Kidney epithelial cell (primary cell): Measurements from ENCODE around the gene ZBTB46. TPM values are rescaled to one million over a fixed set of nuclear protein-coding genes. Genes with fewer than 3 reads are reported as not detected.

Experiments used
- DNase-seq: peaks from one replicate; pipeline ENCODE4 v3.0.0-alpha.2; 2010; ENCODE audit warnings: low read depth
- H3K27me3 ChIP-seq: 2 replicates; pipeline ENCODE4 v1.6.0; 2011; ENCODE audit warnings: low read length; ENCODE audit not compliant: control insufficient read depth, insufficient read depth
- H3K36me3 ChIP-seq: 2 replicates; pipeline ENCODE4 v1.5.1; 2011; ENCODE audit warnings: low read length; ENCODE audit not compliant: control insufficient read depth, insufficient read depth
- H3K4me3 ChIP-seq: 2 replicates; pipeline ENCODE4 v1.5.1; 2011; ENCODE audit warnings: low read depth, mild to moderate bottlenecking, control low read depth, low read length
- total RNA-seq: library from RNA; depleted of rRNA; stranded (reverse); fragments of >200 nt; gene quantifications from 2 replicates; pipeline ENCODE4 v1.2.3, GENCODE V29; 2015
- TF ChIP-seq, protein P1 (sequence below): IDR thresholded peaks from 2 replicates; pipeline ENCODE4 v1.5.1; 2011; ENCODE audit warnings: mild to moderate bottlenecking, moderate library complexity, low read length, control low read depth, inconsistent platforms; ENCODE audit not compliant: insufficient read depth, poor library complexity, severe bottlenecking

The ZBTB46 gene
- total RNA-seq, 1 donor from 2014 or later, result 7.8 TPM

DNA sequence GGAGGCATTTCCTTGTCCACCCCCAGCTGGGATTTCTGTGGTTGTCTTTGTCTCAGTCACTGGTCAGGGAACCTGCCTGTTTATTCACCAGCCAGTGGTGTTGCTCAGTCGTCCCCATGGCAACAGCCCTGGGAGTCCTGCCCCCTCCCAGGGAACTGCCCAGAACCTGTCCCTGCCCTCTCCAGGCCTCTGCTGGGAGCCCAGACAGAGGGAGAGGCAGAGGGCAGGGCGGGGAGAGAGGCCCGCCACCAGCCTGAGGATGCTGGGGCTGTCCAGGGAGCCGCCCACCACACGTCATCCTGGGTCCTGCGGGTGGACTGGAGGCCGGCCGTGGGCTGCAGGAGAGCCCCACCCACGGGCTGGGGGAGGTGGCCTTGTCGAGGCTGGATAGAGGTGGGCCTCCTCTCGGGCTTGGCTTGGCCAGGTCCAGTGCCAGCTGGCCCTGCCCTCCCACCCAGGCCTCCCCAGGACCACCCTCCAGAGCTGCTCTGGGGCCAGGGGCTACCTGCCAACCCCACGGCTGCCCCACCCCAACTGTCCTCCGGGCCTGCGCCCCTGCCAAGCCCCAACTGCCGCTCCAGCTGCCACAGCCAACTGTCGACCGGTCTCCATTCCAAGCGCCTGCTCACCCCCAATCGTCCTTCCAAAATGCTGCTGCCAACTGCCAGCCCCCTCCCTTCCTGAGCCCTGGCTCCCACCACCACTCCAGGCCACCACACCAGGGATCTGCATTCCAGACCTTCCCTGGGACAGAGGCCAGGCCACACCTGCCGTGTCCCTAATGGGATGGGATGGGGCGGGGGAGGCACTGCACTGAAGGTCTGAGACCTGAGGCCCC is 4.2 kb upstream of the ZBTB46 start:
- DNase-seq, result peak; percentile 95
- TF ChIP-seq, protein P1, sequence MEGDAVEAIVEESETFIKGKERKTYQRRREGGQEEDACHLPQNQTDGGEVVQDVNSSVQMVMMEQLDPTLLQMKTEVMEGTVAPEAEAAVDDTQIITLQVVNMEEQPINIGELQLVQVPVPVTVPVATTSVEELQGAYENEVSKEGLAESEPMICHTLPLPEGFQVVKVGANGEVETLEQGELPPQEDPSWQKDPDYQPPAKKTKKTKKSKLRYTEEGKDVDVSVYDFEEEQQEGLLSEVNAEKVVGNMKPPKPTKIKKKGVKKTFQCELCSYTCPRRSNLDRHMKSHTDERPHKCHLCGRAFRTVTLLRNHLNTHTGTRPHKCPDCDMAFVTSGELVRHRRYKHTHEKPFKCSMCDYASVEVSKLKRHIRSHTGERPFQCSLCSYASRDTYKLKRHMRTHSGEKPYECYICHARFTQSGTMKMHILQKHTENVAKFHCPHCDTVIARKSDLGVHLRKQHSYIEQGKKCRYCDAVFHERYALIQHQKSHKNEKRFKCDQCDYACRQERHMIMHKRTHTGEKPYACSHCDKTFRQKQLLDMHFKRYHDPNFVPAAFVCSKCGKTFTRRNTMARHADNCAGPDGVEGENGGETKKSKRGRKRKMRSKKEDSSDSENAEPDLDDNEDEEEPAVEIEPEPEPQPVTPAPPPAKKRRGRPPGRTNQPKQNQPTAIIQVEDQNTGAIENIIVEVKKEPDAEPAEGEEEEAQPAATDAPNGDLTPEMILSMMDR, result no peak
- Histone ChIP-seq H3K27me3 (peaks cover 27% of the 10 kb centered on the region), H3K36me3 (no peaks in the 10 kb centered on the region), H3K4me3 (no peak overlapping the region)

DNA sequence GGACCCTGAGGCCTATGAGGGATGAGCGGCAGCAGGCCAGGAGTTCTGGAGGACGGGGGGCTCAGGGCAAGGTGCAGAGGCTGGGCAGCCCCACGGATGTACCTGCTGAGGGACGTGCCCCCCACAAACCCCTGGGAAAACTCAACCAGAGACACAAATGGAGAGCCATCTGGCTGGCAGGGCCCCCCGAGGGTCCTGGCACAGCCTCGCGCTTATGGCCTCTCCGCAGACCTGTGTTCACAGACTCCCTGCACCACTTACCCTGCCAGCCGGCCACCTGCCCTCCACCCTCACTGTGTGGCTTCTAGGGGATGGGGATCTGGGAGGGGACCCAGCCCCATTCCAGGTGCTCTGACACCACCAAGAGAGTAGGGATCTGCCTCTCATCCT is 3.4 kb upstream of the ZBTB46 start:
- Histone ChIP-seq H3K36me3 (no peaks in the 10 kb centered on the region), H3K4me3 (no peak overlapping the region), H3K27me3 (peaks cover 35% of the 10 kb centered on the region)
- no peak for DNase-seq
- TF ChIP-seq, protein P1, result no peak

DNA sequence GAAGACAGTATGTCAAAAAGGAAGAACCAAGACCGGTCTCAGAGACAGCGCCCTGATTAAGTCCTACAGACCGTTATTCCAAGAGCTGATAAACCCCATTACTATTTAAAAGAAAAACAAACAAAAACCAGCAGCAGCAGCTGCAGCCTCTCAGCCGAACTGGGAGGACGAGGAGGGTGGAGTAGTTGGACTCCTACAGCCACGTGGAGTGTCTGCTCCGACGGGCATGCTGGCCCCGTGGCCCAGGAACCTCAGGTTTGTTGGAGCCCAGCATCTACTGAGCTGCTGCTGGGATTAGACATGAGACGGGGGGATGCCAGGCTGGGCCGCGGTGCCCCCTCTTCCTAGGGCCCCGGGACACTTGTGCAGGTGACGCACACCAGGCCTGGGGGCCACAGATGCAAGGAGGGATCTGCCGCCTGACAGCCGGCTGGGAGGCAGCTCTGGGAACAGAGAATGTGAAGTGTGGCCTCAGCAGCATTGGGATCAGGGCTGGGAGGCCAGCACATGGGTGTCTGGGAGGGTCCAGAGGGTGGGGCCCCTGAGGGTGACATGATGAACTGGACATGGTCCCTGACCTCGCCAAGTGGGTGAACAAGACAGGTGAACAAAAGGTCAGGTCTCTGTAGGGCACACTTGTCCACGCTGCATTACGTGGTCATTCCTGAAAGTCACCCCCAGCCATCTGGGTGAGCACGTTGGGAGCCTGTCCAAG is 2.9 kb upstream of the ZBTB46 start:
- DNase-seq, result no peak
- Histone ChIP-seq H3K27me3 (peaks cover 40% of the 10 kb centered on the region), H3K36me3 (no peaks in the 10 kb centered on the region), H3K4me3 (no peak overlapping the region)
- TF ChIP-seq, protein P1, result no peak

DNA sequence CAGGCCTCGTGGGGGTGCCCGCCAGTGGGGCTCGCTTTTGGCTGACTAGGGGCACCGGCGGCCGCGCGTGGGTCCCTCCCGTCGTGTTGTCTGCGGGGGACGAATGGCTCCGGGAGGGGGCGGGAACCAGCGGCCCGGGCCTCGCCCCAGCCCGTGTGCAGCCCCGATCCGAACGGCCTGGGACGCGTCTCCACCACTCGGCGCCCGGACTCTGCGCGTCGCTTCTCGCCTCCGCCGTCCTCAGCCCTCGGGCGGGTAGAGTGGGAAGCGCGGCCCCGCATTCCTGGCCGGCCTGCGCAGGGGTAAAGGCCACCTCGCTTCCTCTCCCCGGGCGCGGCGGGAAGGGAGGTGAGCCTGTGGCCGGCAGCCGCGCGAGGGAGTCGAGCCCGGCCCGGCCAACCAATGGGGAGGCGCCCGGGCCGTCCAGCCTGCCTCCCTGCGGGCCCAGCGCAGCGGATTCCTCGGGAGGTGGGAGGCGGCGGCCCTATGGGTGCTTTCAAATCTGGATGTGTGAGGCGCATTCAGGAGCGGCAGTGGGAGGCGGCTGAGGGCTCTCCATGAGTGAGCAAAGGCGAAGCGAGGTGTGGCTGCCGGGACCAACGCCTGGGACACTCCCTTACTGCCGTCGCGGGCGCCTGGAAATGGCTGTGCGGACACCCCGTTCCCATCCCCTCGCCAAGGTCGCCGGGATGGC is 1.1 kb upstream of the ZBTB46 start:
- Histone ChIP-seq H3K4me3 (peak overlapping the region; percentile 22), H3K36me3 (no peaks in the 10 kb centered on the region), H3K27me3 (peaks cover 46% of the 10 kb centered on the region)
- DNase-seq, result no peak
- TF ChIP-seq, protein P1, result no peak

DNA sequence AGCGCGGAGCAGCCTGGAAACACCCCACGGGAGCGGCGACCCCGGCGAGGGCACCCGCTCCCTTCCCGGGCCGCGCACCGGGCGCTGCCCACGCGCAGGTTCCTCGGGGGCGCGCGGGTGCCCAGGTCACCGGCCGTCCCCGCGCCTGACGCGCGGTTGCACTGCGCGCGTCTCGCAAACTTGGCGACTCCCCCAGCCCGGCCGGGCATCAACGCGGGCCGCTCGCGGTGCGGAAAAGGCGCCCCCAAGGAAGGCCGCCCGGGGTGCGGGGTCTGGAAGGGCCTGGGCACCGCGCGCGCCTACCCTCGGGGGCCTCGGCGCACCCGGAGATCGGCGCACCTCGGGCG is 555 bp upstream of the ZBTB46 start:
- H3K4me3 ChIP-seq, result peak overlapping the region; percentile 39
- no peaks in the 10 kb centered on the region for H3K36me3 ChIP-seq
- H3K27me3 ChIP-seq, result peaks cover 48% of the 10 kb centered on the region
- DNase-seq, result no peak
- TF ChIP-seq, protein P1, result no peak
